GM20431 (cell line): ENCODE data around the gene AJM1.
"Not testable (repeated sequence)": the region's sequence is repeated elsewhere in the genome, so short reads cannot be mapped to it uniquely, and the experiment has no call there.

Experiments
- in situ Hi-C: fragments of 300-500 bp; cut with MseI, MboI; formaldehyde crosslinking; loops from one replicate; pipeline ENCODE4 v1.15.0; 2020; ENCODE audit warnings: low sequenced_read_pairs; ENCODE audit not compliant: unreplicated experiment

Gene AJM1

GRCh38 chr9:136865768-136866103 lies 23.5 kb downstream of the AJM1 start:
- in situ Hi-C loops = no loop called here

GRCh38 chr9:136866898-136867421 lies 24.7 kb downstream of the AJM1 start:
- in situ Hi-C loops = not testable (repeated sequence)

GRCh38 chr9:136867480-136867879 lies 25.2 kb downstream of the AJM1 start:
- in situ Hi-C loops = no loop called here

GRCh38 chr9:136867917-136868316 lies 25.6 kb downstream of the AJM1 start:
- in situ Hi-C loops = no loop called here

GRCh38 chr9:136868644-136869043 lies 26.4 kb downstream of the AJM1 start:
- in situ Hi-C loops = no loop called here

- in situ Hi-C loops = not testable (repeated sequence)
These were observed 27.3 kb downstream of the AJM1 start for GRCh38 chr9:136869611-136870010.

GRCh38 chr9:136875155-136875554 lies 32.9 kb downstream of the AJM1 start:
- in situ Hi-C loops = no loop called here

GRCh38 chr9:136876476-136876875 lies 34.2 kb downstream of the AJM1 start:
- in situ Hi-C loops = no loop called here

- in situ Hi-C loops = no loop called here
These were observed 38.4 kb downstream of the AJM1 start for GRCh38 chr9:136880651-136881050.

GRCh38 chr9:136881691-136882108 lies 39.4 kb downstream of the AJM1 start:
- in situ Hi-C loops = no loop called here

- in situ Hi-C loops = no loop called here
These were observed 40.0 kb downstream of the AJM1 start for GRCh38 chr9:136882109-136882946.

- in situ Hi-C loops = not testable (repeated sequence)
These were observed 40.6 kb downstream of the AJM1 start for GRCh38 chr9:136882947-136883283.

GRCh38 chr9:136883670-136884069 lies 41.4 kb downstream of the AJM1 start:
- in situ Hi-C loops = not testable (repeated sequence)

GRCh38 chr9:136885950-136886578 lies 43.8 kb downstream of the AJM1 start, which contains the start of gene TRAF2:
TRAF2 (plus strand) TSS chr9:136886516; CDS start chr9:136898741, 12,225 bp downstream.
- in situ Hi-C loops = no loop called here

- in situ Hi-C loops = no loop called here
These were observed 44.6 kb downstream of the AJM1 start for GRCh38 chr9:136886610-136887597.

- in situ Hi-C loops = no loop called here
These were observed 46.2 kb downstream of the AJM1 start for GRCh38 chr9:136888454-136888853.

- in situ Hi-C loops = no loop called here
These were observed 47.6 kb downstream of the AJM1 start for GRCh38 chr9:136889858-136890257.

- in situ Hi-C loops = no loop called here
These were observed 48.4 kb downstream of the AJM1 start for GRCh38 chr9:136890661-136891060.
